OCI-LY1 (cell line): ENCODE results near the gene TTC9.

Experiments used
- CTCF ChIP-seq: fragments of 200-600 bp; sonication (generic), shearing (Covaris generic); IDR thresholded peaks from 2 replicates; pipeline ENCODE4 v1.5.1; 2017; ENCODE audit warnings: mild to moderate bottlenecking, antibody characterized with exemption, low read length, moderate library complexity, mixed read lengths
- EZH2 ChIP-seq: fragments of 200-600 bp; sonication (generic), shearing (Covaris generic); IDR thresholded peaks from 2 replicates; pipeline ENCODE4 v1.8.0; 2017; ENCODE audit warnings: borderline replicate concordance, mixed run types, mild to moderate bottlenecking, antibody characterized with exemption, low read length, moderate library complexity, mixed read lengths

DNA sequence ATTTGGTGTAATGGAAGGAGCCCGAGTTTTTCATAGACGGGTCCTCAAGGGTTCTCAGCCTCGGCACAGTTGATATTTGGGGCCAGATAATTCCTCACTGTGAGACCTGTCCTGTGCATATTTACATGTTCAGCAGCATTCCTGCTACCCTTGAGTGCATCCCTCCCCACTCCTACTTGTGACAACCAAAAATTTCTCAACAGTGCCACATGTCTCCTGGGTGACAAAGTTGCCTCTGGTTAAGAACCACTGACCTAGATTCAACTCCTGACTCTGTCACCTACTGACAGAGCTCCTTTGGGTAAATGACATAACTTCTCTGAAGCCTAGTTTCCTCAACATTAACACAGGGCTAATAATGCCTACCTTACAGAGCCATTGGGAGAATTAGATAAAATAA, 60.4 kb downstream of the TTC9 start:
- TF ChIP-seq CTCF (no peak), EZH2 (no peak)
